Activated T-cell treated with anti-CD3 and anti-CD28 coated beads, Interleukin-2, amount 50 U/mL, for 4 hours (primary cell): ENCODE measurements around the gene ZC3H12D. TPM values are rescaled to one million over a fixed set of nuclear protein-coding genes. Genes with fewer than 3 reads are reported as not detected.
"Not testable (repeated sequence)": the region's sequence is repeated elsewhere in the genome, so short reads cannot be mapped to it uniquely, and the experiment has no call there.

Experiments used
- ATAC-seq, 2 donors: fragments of 200-7000 bp; cut with Tn5 transposase; one replicate each; pipeline ENCODE4 v1.10.0; 2021
- DNase-seq: peaks from one replicate; pipeline ENCODE4 v3.0.0-alpha.2; 2020
- H3K27me3 Mint-ChIP-seq: one replicate; pipeline ENCODE4 v1.8.0; 2021; ENCODE audit warnings: low read depth, mixed read lengths
- H3K36me3 Mint-ChIP-seq: one replicate; pipeline ENCODE4 v1.8.0; 2022; ENCODE audit warnings: mixed read lengths; ENCODE audit not compliant: insufficient read depth
- H3K4me1 Mint-ChIP-seq: one replicate; pipeline ENCODE4 v1.8.0; 2021; ENCODE audit warnings: low read depth, mixed read lengths
- H3K4me3 Mint-ChIP-seq: one replicate; pipeline ENCODE4 v1.8.0; 2021; ENCODE audit warnings: mild to moderate bottlenecking, moderate library complexity, mixed read lengths
- H3K9me3 Mint-ChIP-seq: one replicate; pipeline ENCODE4 v1.8.0; 2021; ENCODE audit warnings: mixed read lengths
- total RNA-seq, 3 donors: library from RNA; stranded (reverse); gene quantifications; one replicate each; pipeline ENCODE4 v1.2.1, GENCODE V29; 2021

ZC3H12D gene
- total RNA-seq, 3 donors from 2014 or later = 22.2 to 51.5 (median 42.5) TPM

DNA sequence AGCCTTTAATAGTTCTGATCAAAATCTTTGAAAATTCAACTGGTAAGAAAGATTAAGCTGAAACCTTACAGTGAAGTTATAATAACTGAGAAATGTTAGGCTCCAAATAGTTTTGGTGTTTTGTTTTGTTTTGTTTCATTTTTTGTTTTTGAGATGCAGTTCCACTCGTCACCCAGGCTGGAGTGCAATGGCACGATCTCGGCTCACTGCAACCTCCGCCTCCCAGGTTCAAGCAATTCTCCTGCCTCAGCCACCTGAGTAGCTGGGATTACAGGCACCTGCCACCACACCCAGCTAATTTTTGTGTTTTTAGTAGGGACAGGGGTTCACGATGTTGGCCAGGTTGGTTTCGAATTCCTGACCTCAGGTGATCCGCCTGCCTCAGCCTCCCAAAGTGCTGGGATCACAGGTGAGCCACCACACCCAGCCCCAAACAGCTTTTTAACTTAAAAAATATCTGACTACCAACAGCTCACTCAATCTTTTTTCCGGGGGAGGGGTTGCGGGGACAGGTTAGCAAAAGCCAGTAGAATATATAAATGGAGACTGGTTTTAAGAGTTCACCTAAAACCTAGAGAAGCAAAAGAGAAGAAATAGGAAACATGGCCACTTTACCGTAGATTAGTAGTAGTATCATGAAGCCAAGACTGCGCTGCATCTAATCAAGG is 10.7 kb upstream of the ZC3H12D start:
- not testable (repeated sequence) for DNase-seq, H3K27me3 Mint-ChIP-seq
- peak; percentile 16 to 20 for ATAC-seq

DNA sequence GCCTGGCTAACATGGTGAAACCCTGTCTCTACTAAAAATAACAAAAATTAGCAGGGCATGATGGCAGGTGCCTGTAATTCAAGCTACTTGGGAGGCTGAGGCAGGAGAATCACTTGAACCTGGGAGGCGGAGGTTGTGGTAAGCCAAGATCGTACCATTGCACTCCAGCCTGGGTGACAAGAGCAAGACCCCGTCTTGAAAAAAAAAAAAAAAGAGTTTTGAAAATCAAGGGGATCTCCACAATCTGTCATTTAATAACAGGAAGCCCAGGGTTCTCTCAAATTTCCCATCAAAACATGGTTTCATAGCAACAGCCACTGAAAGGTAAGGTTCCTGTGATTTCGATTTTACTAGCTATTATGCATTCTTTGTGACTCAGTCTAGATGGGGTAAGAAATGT is 10.0 kb upstream of the ZC3H12D start:
- not testable (repeated sequence) for H3K36me3 Mint-ChIP-seq, H3K9me3 Mint-ChIP-seq, H3K27me3 Mint-ChIP-seq
- Mint-ChIP-seq H3K4me3 (peak overlapping the region; percentile 77), H3K4me1 (peaks cover 70% of the 10 kb centered on the region)
- ATAC-seq (peak; percentile 85 to 86), DNase-seq (peak; percentile 41)

More for the DNA sequence above, 10.7 kb upstream of the ZC3H12D start:
- H3K4me3 Mint-ChIP-seq = peak overlapping the region; percentile 77
- peaks cover 74% of the 10 kb centered on the region for H3K4me1 Mint-ChIP-seq
- H3K36me3 Mint-ChIP-seq, H3K9me3 Mint-ChIP-seq: not testable (repeated sequence)

DNA sequence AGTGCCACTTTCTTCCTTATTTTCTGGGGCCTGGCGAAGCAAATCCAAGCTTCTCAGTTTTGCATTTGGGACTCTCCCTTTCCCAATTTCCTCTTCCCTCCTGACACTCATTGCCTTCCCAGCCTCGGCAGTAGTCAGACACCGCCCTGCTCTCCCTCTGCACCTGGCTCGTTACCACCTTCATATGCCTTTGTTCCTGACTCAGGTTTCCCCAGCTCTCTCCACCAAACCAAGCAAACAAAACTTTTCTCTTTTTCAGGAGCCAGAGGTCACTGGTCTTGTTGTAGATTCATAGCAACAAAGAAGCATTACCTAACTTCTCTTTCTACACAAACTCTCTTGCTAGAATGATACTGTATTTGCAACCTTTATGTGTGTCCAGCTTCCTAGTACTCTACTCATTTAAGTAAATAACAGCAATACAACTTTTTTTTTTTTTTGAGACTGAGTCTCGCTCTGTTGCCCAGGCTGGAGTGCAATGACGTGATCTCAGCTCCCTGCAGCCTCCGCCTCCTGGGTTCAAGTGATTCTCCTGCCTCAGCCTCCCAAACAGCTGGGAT is 9.0 kb upstream of the ZC3H12D start:
- H3K9me3 Mint-ChIP-seq = no peaks in the 10 kb centered on the region
- peaks cover 3% of the 10 kb centered on the region for H3K36me3 Mint-ChIP-seq
- H3K4me3 Mint-ChIP-seq = no peak overlapping the region
- H3K4me1 Mint-ChIP-seq = peaks cover 70% of the 10 kb centered on the region
- DNase-seq = no peak
- ATAC-seq = no peak
- H3K27me3 Mint-ChIP-seq = no peaks in the 10 kb centered on the region

DNA sequence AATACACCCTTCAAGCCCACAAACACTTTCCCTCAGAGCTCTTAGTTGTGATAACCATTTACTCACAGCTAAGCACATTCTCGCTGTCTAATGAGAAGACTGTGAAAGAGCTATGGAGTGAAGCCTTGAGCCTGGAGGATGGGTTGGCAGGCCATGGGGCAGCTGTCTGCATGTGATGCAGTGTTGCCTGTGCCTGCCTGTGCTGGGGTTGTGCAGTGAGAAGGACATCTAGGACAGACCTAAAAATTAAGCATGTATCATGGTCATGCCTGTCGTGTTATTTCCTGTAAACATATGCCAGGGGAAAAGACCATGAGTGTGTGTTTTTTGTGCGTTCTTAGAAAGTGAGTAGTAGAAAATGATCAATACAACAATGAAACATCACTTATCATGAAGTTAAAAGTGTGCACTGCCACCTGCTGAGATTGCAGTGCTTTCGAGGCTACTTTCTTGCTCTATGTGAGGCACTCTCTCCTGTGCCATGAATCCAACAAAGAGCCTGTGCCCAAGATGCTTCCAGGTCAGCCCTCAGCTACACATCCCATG is 8.1 kb upstream of the ZC3H12D start:
- no peaks in the 10 kb centered on the region for H3K27me3 Mint-ChIP-seq
- no peak for DNase-seq
- no peaks in the 10 kb centered on the region for H3K9me3 Mint-ChIP-seq
- peak in 1 of 2 donors; percentile 7 for ATAC-seq
- peaks cover 69% of the 10 kb centered on the region for H3K4me1 Mint-ChIP-seq
- no peak overlapping the region for H3K4me3 Mint-ChIP-seq
- peaks cover 3% of the 10 kb centered on the region for H3K36me3 Mint-ChIP-seq

DNA sequence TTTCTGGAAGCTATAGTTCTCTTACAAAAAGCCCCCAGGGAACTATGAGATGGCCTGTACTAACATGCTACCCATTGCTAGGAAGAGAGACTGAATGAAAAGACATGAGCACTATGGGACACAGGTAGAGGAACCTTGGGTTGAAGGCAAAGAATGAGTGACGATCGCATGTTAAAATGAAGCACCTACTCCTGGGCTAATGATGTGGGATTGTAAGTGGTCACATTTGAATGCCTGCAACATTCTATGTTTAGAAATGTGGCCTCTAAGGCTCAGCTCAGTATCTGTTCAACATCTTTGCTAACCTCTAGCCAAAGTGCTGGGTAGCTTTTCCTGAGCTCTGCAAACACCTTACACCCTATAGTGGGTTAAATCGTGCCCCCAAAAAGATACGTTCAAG is 5.2 kb upstream of the ZC3H12D start:
- no peak for DNase-seq
- no peaks in the 10 kb centered on the region for H3K27me3 Mint-ChIP-seq
- ATAC-seq = no peak
- H3K9me3 Mint-ChIP-seq = no peaks in the 10 kb centered on the region
- no peaks in the 10 kb centered on the region for H3K36me3 Mint-ChIP-seq
- peaks cover 53% of the 10 kb centered on the region for H3K4me1 Mint-ChIP-seq
- no peak overlapping the region for H3K4me3 Mint-ChIP-seq

DNA sequence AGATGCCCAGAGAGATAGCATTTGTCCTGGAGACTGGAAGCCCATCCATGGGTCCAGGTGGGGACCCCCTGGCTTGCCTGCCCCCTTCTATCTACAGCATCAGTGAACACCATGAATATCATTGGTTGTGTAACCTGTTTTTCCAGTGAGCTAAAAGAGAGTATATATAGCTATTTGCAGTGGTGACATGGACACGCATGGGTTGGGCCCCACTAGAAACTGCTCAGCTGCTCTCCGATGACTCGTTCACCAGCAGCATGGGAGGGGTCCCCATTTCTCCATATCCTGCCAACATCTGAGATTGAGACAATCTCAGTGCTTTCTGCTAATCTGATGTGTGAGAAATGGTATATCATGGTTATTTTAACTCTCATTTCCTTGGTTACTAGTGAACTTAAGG is 4.0 kb upstream of the ZC3H12D start:
- no peak overlapping the region for H3K4me3 Mint-ChIP-seq
- peaks cover 47% of the 10 kb centered on the region for H3K4me1 Mint-ChIP-seq
- no peak for DNase-seq
- H3K36me3 Mint-ChIP-seq = no peaks in the 10 kb centered on the region
- no peaks in the 10 kb centered on the region for H3K9me3 Mint-ChIP-seq
- no peaks in the 10 kb centered on the region for H3K27me3 Mint-ChIP-seq
- ATAC-seq = peak in 1 of 2 donors; percentile 27

DNA sequence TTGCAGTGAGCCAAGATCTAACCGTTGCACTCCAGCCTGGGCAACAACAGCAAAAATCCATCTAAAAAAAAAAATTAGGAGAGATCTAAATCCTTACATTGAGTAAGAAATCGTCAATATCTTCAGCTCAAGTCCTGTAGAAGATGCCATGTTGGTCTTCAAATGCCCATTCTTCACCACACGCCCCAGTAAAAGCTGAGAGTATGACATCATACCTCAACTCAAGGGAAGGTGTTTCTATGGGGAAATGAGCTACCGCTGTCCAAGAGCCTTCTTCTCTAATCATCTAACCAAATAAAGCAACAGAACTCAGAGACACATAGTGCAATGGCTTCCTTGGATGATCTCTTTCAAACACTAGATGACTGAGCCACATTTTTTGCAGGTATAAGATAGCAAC is 2.5 kb upstream of the ZC3H12D start:
- no peak overlapping the region for H3K4me3 Mint-ChIP-seq
- no peaks in the 10 kb centered on the region for H3K9me3 Mint-ChIP-seq
- H3K27me3 Mint-ChIP-seq = no peaks in the 10 kb centered on the region
- ATAC-seq (no peak), DNase-seq (no peak)
- peaks cover 2% of the 10 kb centered on the region for H3K36me3 Mint-ChIP-seq
- peaks cover 40% of the 10 kb centered on the region for H3K4me1 Mint-ChIP-seq

DNA sequence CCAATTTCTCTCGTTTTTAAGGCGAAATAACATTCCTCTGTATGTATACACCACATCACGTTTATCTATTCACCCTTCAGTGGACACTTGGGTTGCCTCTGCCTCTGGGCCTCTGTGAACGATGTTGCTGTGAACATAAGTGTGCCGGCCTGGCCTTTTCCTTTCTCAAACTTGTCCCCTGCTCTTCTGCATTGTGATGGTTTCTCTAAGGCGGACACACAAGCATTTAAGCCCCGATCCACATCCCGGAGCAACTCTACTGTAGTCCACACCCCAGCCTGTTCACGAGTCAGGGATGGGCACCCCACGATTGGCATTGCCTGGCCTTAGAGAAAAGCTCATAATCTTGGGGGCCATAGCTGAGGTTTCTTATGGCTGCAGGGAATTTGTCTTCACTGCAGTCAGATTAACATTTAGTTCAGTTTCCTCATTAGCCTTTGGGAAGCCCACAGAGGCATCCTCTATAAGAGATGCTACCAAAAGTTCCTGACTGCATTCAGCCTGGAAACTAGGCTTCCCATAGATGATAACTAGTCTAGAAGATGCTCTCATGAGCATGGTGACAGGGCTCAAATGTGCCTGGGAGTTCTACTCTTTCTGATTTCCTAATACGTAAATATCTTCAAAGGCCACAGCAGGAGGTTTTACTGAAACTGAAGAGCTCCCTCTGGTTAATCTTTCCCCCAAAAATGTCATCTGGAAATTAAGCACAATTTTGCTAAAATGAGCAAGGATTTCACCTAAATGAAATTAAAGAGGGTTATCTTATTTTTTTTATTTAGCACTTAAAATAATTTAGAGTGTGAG is 762 bp downstream of the ZC3H12D start:
- Mint-ChIP-seq H3K9me3 (no peaks in the 10 kb centered on the region), H3K27me3 (no peaks in the 10 kb centered on the region), H3K36me3 (peaks cover 19% of the 10 kb centered on the region), H3K4me1 (peaks cover 61% of the 10 kb centered on the region), H3K4me3 (peak overlapping the region; percentile 94)
- ATAC-seq (no peak), DNase-seq (no peak)

DNA sequence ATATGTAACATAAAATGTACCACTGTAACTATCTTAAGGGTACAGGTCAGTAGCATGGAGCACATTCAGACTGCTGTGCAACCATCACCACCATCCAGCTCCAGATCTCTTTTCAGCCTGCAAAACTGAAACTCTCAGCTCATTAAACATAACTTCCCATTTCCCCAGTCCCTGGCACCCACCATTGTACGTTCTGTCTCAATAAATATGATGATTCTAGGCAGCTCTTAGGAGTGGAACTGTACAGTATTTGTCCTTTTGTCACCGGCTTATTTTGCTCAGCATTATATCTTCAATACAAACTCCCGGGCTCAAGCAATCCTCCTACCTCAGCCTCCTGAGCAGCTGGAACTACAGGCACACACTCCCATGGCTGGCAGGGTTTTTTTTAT is 1.5 kb downstream of the ZC3H12D start:
- peaks cover 25% of the 10 kb centered on the region for H3K36me3 Mint-ChIP-seq
- peak overlapping the region; percentile 94 for H3K4me3 Mint-ChIP-seq
- H3K9me3 Mint-ChIP-seq = no peaks in the 10 kb centered on the region
- H3K27me3 Mint-ChIP-seq = no peaks in the 10 kb centered on the region
- DNase-seq (no peak), ATAC-seq (no peak)
- peaks cover 61% of the 10 kb centered on the region for H3K4me1 Mint-ChIP-seq

DNA sequence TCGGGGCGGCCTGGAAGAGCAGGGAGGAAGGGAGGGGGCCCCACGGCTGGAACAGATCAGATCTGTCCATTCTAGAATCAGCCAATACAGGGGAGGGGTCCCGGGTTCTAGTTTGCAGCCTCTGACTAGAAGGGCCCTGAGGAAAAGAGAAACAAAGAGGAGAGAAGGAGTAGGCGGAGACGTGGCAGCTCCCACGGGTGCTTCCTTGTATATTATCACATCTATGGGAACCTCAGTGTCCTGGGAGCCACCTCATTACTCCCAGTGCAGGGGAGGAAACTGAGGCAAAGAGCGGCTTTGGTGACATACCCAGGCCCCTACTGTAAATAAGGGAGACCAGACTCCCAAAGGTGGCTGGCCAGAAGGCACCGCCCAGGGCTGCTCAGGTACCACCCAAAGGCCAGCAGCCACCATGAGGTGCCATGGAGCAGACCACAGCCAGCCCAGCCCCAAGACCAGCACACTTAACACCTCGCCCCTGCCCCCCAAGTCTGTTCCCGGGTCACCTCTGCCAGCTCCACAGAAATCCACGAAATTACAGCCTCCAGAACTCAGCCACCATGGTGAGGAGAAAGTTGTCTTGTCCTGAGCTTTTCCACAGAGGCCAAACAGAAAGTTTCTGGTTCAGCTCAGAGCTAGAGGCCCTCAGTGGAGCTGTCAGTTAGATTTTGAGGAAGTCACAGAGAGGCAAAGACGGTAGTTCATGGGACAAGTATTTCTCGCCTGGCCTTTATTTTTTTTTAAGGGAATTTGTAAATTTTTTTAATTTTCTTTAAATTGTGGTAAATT is 2.1 kb downstream of the ZC3H12D start:
- no peaks in the 10 kb centered on the region for H3K27me3 Mint-ChIP-seq
- H3K9me3 Mint-ChIP-seq = no peaks in the 10 kb centered on the region
- no peak for DNase-seq
- no peak for ATAC-seq
- peaks cover 25% of the 10 kb centered on the region for H3K36me3 Mint-ChIP-seq
- H3K4me3 Mint-ChIP-seq = peak overlapping the region; percentile 94
- peaks cover 61% of the 10 kb centered on the region for H3K4me1 Mint-ChIP-seq

DNA sequence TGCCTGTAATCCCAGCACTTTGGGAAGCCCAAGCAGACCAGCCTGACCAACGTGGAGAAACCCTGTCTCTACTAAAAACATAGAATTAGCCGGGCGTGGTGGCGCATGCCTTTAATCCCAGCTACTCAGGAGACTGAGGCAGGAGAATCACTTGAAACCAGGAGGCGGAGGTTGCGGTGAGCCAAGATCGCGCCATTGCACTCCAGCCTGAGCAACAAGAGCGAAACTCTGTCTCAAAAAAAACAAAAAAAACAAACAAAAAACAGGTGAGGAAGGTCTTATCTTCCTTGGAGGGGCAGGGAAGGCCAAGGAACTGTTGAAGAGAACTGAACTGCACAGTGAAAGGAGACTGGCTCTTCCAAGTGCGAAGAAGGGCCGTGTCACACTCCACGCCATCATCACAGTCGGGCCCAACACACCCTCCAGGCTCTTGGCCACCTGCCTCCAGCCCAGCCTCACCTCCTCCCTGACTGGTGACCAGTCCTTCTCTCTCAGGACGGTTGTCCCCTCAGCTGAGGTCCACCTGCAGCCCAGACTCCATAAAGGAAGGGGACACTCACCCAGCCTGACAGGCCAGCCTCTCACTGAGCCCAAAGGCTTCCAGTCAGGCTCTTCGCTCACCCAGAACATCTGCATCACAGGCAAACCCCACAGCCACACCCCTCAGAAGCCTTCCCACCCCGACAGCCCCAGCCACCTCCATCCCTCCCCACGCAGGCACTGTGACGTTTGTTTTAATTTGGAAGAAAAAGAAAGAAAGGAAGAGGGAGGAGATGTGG is 4.1 kb downstream of the ZC3H12D start:
- H3K36me3 Mint-ChIP-seq = peaks cover 35% of the 10 kb centered on the region
- peak; percentile 11 to 23 for ATAC-seq
- H3K27me3 Mint-ChIP-seq = no peaks in the 10 kb centered on the region
- H3K4me1 Mint-ChIP-seq = peaks cover 69% of the 10 kb centered on the region
- peak overlapping the region; percentile 94 for H3K4me3 Mint-ChIP-seq
- DNase-seq = peak; percentile 42
- H3K9me3 Mint-ChIP-seq = no peaks in the 10 kb centered on the region

DNA sequence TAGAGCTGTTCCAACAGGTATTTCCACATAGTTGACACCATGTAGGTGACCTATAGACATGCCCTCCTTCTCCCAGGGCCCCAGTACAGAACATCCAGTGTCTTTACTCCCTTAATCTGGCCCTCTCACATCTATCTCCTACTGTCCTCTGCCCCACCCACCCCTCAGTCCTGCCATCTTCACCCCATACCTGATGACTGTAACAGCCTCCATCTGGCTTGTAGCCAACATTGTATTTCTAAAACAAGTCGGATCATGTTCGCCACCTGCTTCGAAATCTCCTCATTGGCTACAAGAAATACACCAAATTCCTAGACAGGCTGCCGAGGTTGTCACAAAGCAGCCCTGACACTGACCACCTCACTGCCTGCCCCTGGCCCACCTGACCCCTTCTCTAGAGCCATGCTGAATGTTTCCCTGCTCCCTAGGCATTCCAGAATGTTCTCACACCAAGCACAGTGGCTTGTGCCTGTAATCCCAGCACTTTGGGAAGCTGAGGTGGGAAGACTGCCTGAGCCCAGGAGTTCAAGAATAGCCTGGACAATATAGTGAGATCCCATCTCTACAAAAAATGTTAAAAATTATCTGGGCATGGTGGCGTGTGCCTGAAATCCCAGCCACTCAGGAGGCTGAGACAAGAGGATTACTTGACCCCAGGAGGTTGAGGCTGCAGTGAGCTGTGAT is 6.0 kb downstream of the ZC3H12D start:
- Mint-ChIP-seq H3K4me3 (peak overlapping the region; percentile 94), H3K27me3 (no peaks in the 10 kb centered on the region), H3K4me1 (peaks cover 67% of the 10 kb centered on the region), H3K36me3 (peaks cover 35% of the 10 kb centered on the region), H3K9me3 (no peaks in the 10 kb centered on the region)
- DNase-seq (no peak), ATAC-seq (no peak)

DNA sequence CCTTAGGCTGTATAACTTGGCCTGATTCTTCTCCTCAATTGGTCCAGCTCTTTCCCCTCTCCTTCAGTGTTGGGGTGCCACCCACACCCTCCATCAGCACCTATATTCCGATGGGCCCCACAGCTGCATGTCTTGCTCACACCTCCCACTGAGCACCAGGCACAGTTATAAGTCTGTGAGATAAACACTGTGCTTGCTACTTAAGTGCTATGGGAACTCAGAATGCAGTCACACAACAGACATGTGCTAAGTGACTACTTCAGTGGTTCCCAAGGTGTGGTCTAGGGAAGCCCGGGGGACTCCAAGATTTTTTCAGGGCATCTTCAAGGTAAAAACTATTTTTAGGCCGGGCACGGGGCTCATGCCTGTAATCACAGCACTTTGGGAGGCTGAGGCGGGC is 7.3 kb downstream of the ZC3H12D start:
- Mint-ChIP-seq H3K36me3 (peaks cover 39% of the 10 kb centered on the region), H3K4me1 (peaks cover 73% of the 10 kb centered on the region), H3K27me3 (no peaks in the 10 kb centered on the region), H3K4me3 (no peak overlapping the region), H3K9me3 (no peaks in the 10 kb centered on the region)
- DNase-seq = no peak
- no peak for ATAC-seq
